ENCODE data around the gene PYCR2.

Gene PYCR2

DNA sequence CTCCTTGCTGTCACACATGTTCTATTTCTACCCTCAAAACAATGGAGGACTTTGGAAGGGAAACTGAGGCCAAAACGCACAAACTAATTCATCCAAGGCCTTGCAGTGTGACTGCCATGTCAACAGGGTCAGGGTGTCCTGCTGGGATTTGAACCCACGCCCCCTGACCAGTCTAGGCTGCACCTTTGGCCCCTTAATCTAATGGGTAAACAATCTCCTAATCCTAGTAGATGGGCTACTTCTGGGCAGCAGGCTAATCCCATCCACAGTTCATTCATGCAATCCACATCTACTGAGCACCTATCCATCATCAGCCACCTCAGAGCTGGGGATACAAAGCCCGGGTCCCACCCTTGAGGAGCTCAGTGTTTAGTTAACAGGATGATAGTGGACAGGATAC lies 34.0 kb upstream of the PYCR2 start:
- H3K4me1 ChIP-seq (ENCODE audit: control insufficient read depth in 1 of 2, insufficient read depth in 2 of 2, low read length in 2 of 2), result no peaks in the 10 kb centered on the region
- no peaks in the 10 kb centered on the region for H3K36me3 ChIP-seq (ENCODE audit: control insufficient read depth in 1 of 2, insufficient read depth in 2 of 2, low read length in 2 of 2)
- H3K9me3 ChIP-seq (ENCODE audit: control insufficient read depth in 1 of 2, low read length in 2 of 2), result no peaks in the 10 kb centered on the region
- H3K27me3 ChIP-seq (ENCODE audit: control insufficient read depth in 1 of 2, insufficient read depth in 2 of 2, low read length in 2 of 2), result no peaks in the 10 kb centered on the region
- H3K4me3 ChIP-seq (ENCODE audit: low read depth in 1 of 2, low read length in 2 of 2), result no peak overlapping the region
- no peak overlapping the region for H3K9ac ChIP-seq (ENCODE audit: low read depth in 1 of 2, low read length in 2 of 2)
- no peak overlapping the region for H3K27ac ChIP-seq (ENCODE audit: low read depth, low read length)

DNA sequence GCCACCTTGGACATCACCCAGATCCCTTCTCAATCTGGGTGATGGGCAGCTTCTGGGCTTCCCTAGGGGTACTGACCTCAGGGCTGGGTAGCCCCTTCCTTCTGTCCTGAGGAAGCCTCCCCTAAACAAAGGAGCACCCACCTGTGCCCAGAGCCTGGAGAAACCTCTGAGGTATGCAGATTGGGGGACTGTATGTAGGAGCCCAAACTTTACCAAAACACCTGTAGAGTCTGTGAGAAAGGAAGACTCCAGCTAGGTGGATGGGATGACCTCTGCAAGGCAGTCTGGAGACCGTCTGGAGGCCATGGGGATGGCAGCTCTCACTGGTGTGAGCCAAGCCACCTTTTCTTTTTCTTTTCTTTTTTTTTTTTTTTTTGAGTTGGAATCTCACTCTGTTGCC lies 30.7 kb upstream of the PYCR2 start:
- Histone ChIP-seq H3K27me3 (ENCODE audit: control insufficient read depth in 1 of 2, insufficient read depth in 2 of 2, low read length in 2 of 2) (no peaks in the 10 kb centered on the region), H3K27ac (ENCODE audit: low read depth, low read length) (no peak overlapping the region), H3K9me3 (ENCODE audit: control insufficient read depth in 1 of 2, low read length in 2 of 2) (no peaks in the 10 kb centered on the region), H3K9ac (ENCODE audit: low read depth in 1 of 2, low read length in 2 of 2) (no peak overlapping the region), H3K36me3 (ENCODE audit: control insufficient read depth in 1 of 2, insufficient read depth in 2 of 2, low read length in 2 of 2) (no peaks in the 10 kb centered on the region), H3K4me3 (ENCODE audit: low read depth in 1 of 2, low read length in 2 of 2) (no peak overlapping the region), H3K4me1 (ENCODE audit: control insufficient read depth in 1 of 2, insufficient read depth in 2 of 2, low read length in 2 of 2) (no peaks in the 10 kb centered on the region)

DNA sequence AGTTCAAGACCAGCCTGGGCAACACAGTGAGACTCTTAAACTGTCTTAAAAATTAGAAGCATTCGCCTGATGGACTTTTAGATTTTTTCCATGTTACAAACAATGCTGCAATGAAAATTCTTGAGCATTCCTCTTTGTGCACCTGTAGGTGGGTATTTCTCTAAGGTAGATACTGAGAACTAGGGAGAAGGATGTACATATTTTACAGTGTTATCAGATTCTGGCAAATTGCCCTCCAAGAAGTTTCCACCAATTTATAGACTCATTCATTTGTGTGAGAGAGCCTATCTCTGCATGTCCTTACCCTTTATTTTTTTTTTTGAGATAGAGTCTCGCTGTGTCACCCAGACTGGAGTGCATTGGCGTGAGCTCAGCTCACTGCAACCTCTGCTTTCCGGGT lies 29.3 kb upstream of the PYCR2 start:
- Histone ChIP-seq H3K36me3 (ENCODE audit: control insufficient read depth in 1 of 2, insufficient read depth in 2 of 2, low read length in 2 of 2) (no peaks in the 10 kb centered on the region), H3K4me1 (ENCODE audit: control insufficient read depth in 1 of 2, insufficient read depth in 2 of 2, low read length in 2 of 2) (no peaks in the 10 kb centered on the region), H3K27ac (ENCODE audit: low read depth, low read length) (no peak overlapping the region), H3K27me3 (ENCODE audit: control insufficient read depth in 1 of 2, insufficient read depth in 2 of 2, low read length in 2 of 2) (no peaks in the 10 kb centered on the region), H3K4me3 (ENCODE audit: low read depth in 1 of 2, low read length in 2 of 2) (no peak overlapping the region), H3K9ac (ENCODE audit: low read depth in 1 of 2, low read length in 2 of 2) (no peak overlapping the region), H3K9me3 (ENCODE audit: control insufficient read depth in 1 of 2, low read length in 2 of 2) (no peaks in the 10 kb centered on the region)

DNA sequence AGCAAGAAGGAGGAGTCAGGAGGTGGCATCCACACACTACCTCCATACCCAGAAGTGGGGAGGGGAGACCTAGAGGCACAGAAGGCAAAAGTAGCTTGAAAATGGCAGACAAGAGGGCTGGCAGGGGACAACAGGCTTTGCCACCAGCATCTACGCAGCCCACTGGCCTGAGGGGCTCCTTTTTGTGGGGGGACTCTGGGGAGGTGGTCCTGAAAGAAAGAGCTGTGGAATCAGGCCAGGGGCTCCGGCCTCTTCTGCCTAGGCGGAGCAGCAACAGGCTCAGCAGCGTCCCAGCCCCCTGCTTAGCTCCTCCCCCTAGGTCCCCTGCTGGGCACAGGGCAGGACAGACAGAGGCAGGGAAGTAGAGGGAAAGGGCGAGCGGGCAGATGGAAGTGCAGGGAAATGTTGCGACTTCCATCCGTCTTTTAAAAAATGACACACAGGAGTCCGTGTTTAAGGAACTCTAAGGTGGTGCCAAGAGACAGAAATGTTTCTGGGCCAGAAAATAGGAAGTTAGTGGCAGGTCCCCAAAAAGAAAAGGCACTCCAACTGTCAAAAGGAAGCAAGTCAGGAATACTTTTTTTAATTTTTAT lies 27.0 kb upstream of the PYCR2 start:
- no peak overlapping the region for H3K4me3 ChIP-seq (ENCODE audit: low read depth in 1 of 2, low read length in 2 of 2)
- no peaks in the 10 kb centered on the region for H3K4me1 ChIP-seq (ENCODE audit: control insufficient read depth in 1 of 2, insufficient read depth in 2 of 2, low read length in 2 of 2)
- H3K9ac ChIP-seq (ENCODE audit: low read depth in 1 of 2, low read length in 2 of 2), result no peak overlapping the region
- no peak overlapping the region for H3K27ac ChIP-seq (ENCODE audit: low read depth, low read length)
- no peaks in the 10 kb centered on the region for H3K36me3 ChIP-seq (ENCODE audit: control insufficient read depth in 1 of 2, insufficient read depth in 2 of 2, low read length in 2 of 2)
- H3K9me3 ChIP-seq (ENCODE audit: control insufficient read depth in 1 of 2, low read length in 2 of 2), result no peaks in the 10 kb centered on the region
- no peaks in the 10 kb centered on the region for H3K27me3 ChIP-seq (ENCODE audit: control insufficient read depth in 1 of 2, insufficient read depth in 2 of 2, low read length in 2 of 2)

DNA sequence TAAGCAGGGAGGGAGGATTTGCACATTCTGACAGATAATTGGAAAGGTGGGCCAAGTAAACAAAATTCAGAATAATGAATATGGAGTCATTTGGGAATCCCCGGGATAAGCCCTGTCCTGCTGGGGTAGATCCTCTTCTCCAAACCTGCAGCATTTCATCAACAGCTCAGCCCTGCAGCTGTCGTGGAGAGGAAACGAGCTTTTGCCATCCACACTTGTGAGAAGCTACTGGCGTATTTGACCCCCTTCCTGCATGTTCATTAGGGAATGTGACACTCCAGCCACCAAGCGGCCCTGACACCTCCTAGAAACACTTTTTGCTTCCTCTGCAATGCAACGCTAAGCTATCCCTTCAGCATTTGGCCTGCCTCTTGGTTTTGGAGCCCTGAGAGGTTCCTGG lies 25.0 kb upstream of the PYCR2 start:
- Histone ChIP-seq H3K4me1 (ENCODE audit: control insufficient read depth in 1 of 2, insufficient read depth in 2 of 2, low read length in 2 of 2) (peaks cover 0 to 5% of the 10 kb centered on the region in 2 donors), H3K9me3 (ENCODE audit: control insufficient read depth in 1 of 2, low read length in 2 of 2) (no peaks in the 10 kb centered on the region), H3K9ac (ENCODE audit: low read depth in 1 of 2, low read length in 2 of 2) (no peak overlapping the region), H3K4me3 (ENCODE audit: low read depth in 1 of 2, low read length in 2 of 2) (no peak overlapping the region), H3K27me3 (ENCODE audit: control insufficient read depth in 1 of 2, insufficient read depth in 2 of 2, low read length in 2 of 2) (peaks cover 0 to 3% of the 10 kb centered on the region in 2 donors), H3K36me3 (ENCODE audit: control insufficient read depth in 1 of 2, insufficient read depth in 2 of 2, low read length in 2 of 2) (no peaks in the 10 kb centered on the region), H3K27ac (ENCODE audit: low read depth, low read length) (no peak overlapping the region)

DNA sequence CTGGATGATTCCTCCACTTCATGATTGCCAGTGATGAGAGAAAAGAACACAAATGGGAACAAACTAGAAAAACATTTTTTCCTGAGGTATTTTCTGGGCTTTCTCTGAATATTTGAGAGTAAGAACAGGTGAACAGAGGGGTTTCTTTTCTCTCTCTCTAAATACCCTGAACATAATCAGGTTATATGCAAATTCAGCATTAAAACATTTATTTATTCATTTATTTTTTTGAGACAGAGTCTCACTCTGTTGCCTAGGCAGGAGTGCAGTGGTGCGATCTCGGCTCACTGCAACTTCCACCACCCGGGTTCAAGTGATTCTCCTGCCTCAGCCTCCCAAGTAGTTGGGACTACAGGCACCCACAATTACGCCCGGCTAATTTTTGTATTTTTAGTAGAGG lies 22.8 kb upstream of the PYCR2 start:
- Histone ChIP-seq H3K4me1 (ENCODE audit: control insufficient read depth in 1 of 2, insufficient read depth in 2 of 2, low read length in 2 of 2) (peaks cover 0 to 5% of the 10 kb centered on the region in 2 donors), H3K9ac (ENCODE audit: low read depth in 1 of 2, low read length in 2 of 2) (no peak overlapping the region), H3K27me3 (ENCODE audit: control insufficient read depth in 1 of 2, insufficient read depth in 2 of 2, low read length in 2 of 2) (peaks cover 0 to 3% of the 10 kb centered on the region in 2 donors), H3K9me3 (ENCODE audit: control insufficient read depth in 1 of 2, low read length in 2 of 2) (no peaks in the 10 kb centered on the region), H3K36me3 (ENCODE audit: control insufficient read depth in 1 of 2, insufficient read depth in 2 of 2, low read length in 2 of 2) (no peaks in the 10 kb centered on the region), H3K27ac (ENCODE audit: low read depth, low read length) (no peak overlapping the region), H3K4me3 (ENCODE audit: low read depth in 1 of 2, low read length in 2 of 2) (no peak overlapping the region)

DNA sequence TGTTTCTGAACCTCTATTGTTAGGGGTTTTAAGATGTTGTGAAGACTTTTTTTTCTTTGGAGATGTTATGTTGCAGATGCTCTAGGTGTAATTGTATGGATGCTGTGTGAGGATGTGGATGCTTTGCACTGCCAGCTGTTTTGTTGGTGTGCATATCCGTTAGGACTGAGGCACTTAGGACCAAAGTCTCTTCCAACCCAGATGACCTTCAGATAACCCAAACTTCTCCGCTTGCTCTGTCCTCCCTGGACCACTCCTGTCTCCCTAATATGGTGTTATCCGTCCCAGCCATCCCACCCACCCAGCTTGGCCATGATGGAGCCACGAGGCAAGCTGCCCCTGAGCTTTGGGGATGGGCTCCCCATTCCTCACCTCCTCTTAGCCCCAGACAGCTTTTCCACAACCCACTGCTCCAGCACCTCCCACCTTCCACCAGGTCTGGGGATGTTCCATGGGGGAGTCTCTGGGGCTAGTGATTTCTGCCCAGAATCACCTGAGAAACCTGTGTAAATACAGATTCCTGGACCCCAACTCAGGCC lies 22.1 kb upstream of the PYCR2 start:
- Histone ChIP-seq H3K4me1 (ENCODE audit: control insufficient read depth in 1 of 2, insufficient read depth in 2 of 2, low read length in 2 of 2) (peaks cover 0 to 10% of the 10 kb centered on the region in 2 donors), H3K4me3 (ENCODE audit: low read depth in 1 of 2, low read length in 2 of 2) (no peak overlapping the region), H3K27me3 (ENCODE audit: control insufficient read depth in 1 of 2, insufficient read depth in 2 of 2, low read length in 2 of 2) (peaks cover 0 to 3% of the 10 kb centered on the region in 2 donors), H3K36me3 (ENCODE audit: control insufficient read depth in 1 of 2, insufficient read depth in 2 of 2, low read length in 2 of 2) (no peaks in the 10 kb centered on the region), H3K9me3 (ENCODE audit: control insufficient read depth in 1 of 2, low read length in 2 of 2) (no peaks in the 10 kb centered on the region), H3K9ac (ENCODE audit: low read depth in 1 of 2, low read length in 2 of 2) (no peak overlapping the region), H3K27ac (ENCODE audit: low read depth, low read length) (no peak overlapping the region)

DNA sequence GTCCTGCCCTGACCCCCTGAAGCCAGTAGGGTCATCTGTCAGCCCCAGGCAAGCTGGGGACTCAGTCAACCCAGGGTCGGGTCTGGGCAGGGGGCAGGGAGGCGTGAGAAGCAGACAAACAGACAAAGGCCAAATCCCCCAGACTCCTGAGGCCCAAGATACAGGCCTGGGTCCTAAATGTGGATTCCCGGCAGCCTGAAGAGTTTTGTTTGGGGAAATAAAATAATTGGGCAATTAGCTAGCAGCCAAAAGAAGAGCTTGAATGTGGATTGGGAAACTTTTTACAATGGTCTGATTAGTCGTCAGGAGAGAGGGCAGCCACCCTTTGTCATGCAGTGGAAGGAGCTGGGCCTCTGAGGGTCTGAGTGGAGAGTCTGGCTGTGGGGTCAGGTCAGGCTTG lies 21.5 kb upstream of the PYCR2 start:
- Histone ChIP-seq H3K4me1 (ENCODE audit: control insufficient read depth in 1 of 2, insufficient read depth in 2 of 2, low read length in 2 of 2) (peaks cover 0 to 10% of the 10 kb centered on the region in 2 donors), H3K36me3 (ENCODE audit: control insufficient read depth in 1 of 2, insufficient read depth in 2 of 2, low read length in 2 of 2) (no peaks in the 10 kb centered on the region), H3K9ac (ENCODE audit: low read depth in 1 of 2, low read length in 2 of 2) (no peak overlapping the region), H3K9me3 (ENCODE audit: control insufficient read depth in 1 of 2, low read length in 2 of 2) (no peaks in the 10 kb centered on the region), H3K27me3 (ENCODE audit: control insufficient read depth in 1 of 2, insufficient read depth in 2 of 2, low read length in 2 of 2) (peaks cover 0 to 3% of the 10 kb centered on the region in 2 donors), H3K27ac (ENCODE audit: low read depth, low read length) (no peak overlapping the region), H3K4me3 (ENCODE audit: low read depth in 1 of 2, low read length in 2 of 2) (no peak overlapping the region)

DNA sequence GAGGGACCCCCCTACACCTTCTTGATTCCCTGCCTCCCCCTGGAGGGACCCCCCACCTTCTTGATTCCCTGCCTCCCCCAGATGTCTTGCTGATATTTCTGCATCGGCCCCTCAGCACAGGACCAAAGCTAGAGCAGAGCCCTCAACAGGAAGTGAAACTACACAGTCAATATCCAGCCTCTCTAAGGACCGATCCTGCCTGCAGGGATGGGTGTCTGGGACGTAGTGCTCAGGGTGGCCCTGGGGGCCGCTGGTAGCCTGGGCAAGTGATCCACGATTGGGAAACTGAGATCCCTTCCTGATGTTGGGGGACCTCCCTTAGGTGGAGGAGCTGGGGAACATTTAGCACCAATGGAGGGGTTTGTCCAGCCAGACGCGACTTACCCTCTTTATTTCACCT lies 20.9 kb upstream of the PYCR2 start:
- no peak overlapping the region for H3K9ac ChIP-seq (ENCODE audit: low read depth in 1 of 2, low read length in 2 of 2)
- H3K4me1 ChIP-seq (ENCODE audit: control insufficient read depth in 1 of 2, insufficient read depth in 2 of 2, low read length in 2 of 2), result peaks cover 0 to 10% of the 10 kb centered on the region in 2 donors
- H3K27ac ChIP-seq (ENCODE audit: low read depth, low read length), result no peak overlapping the region
- H3K27me3 ChIP-seq (ENCODE audit: control insufficient read depth in 1 of 2, insufficient read depth in 2 of 2, low read length in 2 of 2), result peaks cover 0 to 3% of the 10 kb centered on the region in 2 donors
- H3K4me3 ChIP-seq (ENCODE audit: low read depth in 1 of 2, low read length in 2 of 2), result no peak overlapping the region
- H3K36me3 ChIP-seq (ENCODE audit: control insufficient read depth in 1 of 2, insufficient read depth in 2 of 2, low read length in 2 of 2), result no peaks in the 10 kb centered on the region
- H3K9me3 ChIP-seq (ENCODE audit: control insufficient read depth in 1 of 2, low read length in 2 of 2), result no peaks in the 10 kb centered on the region

DNA sequence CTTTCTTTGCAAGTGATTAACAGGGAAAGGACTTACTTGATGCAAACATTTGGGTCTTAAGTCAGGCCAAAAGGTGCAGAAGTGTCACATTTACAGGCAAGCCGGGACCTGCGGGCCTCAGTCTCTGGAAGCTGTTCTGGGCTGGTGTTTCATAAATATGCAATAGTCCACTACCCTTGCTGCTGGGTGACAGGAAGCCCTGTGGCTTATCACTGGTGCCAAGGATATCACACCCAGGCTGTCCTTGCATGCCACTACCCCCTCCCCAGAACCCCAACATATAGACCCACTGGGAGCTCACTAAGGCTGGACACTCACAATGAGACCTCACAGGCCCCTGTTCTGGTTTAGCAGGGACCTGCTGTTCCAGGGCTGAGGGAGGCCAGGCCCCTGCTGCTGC lies 20.3 kb upstream of the PYCR2 start:
- Histone ChIP-seq H3K27me3 (ENCODE audit: control insufficient read depth in 1 of 2, insufficient read depth in 2 of 2, low read length in 2 of 2) (peaks cover 0 to 3% of the 10 kb centered on the region in 2 donors), H3K4me3 (ENCODE audit: low read depth in 1 of 2, low read length in 2 of 2) (no peak overlapping the region), H3K36me3 (ENCODE audit: control insufficient read depth in 1 of 2, insufficient read depth in 2 of 2, low read length in 2 of 2) (no peaks in the 10 kb centered on the region), H3K4me1 (ENCODE audit: control insufficient read depth in 1 of 2, insufficient read depth in 2 of 2, low read length in 2 of 2) (peaks cover 0 to 10% of the 10 kb centered on the region in 2 donors), H3K9me3 (ENCODE audit: control insufficient read depth in 1 of 2, low read length in 2 of 2) (no peaks in the 10 kb centered on the region), H3K9ac (ENCODE audit: low read depth in 1 of 2, low read length in 2 of 2) (no peak overlapping the region), H3K27ac (ENCODE audit: low read depth, low read length) (no peak overlapping the region)
